ENCODE measurements around the gene CBX7. TPM values are rescaled to one million over a fixed set of nuclear protein-coding genes. Genes with fewer than 3 reads are reported as not detected.
"Not testable (repeated sequence)": the region's sequence is repeated elsewhere in the genome, so short reads cannot be mapped to it uniquely, and the experiment has no call there.

Gene CBX7
- total RNA-seq, 2 donors from 2014 or later = 4.9 to 11.1 TPM

DNA sequence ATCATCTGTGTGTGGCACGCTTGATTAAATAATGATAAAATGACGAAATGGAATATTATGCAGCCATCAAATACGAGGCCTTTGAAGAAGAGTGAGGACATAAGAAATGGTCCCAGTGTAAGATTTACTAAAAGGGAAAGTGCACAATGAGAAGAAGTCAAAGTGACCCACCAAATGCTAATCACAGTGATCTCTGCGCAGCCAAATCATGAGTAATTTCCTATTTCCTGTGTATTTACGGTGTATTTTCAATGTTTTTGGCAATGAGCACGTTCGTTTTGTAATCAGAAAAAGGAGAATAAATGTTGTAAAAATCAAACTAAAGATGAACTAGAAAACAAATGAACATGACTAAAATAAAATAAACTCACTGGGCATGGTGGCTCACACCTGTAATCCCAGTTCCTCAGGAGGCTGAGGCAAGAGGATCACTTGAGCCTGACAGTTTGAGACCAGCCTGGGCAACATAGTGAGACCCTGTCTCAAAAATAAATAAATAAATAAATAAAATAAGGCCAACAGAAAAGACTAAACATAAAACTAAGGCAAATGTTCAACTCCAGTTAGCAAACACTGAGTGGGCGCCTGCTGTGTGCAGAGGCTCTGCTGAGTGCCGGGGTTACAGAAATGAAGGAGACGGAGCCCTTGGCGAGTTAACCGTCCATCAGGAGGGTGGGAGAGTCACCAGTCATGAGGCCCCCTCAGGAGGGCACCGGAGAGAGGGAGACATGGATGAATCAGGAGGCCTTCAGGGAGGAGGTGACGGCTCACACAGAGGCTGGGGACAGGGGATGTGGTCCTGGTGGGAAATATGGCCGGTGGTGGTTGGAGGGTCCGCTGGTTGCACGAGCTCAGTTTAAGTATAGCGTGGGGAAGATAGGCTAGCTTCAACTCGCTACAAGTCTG, 26.0 kb upstream of the CBX7 start:
- Mint-ChIP-seq H3K9me3 (no peaks in the 10 kb centered on the region), H3K4me1 (ENCODE audit: low read depth in 2 of 2) (peaks cover 44 to 46% of the 10 kb centered on the region in 2 donors), H3K27me3 (no peaks in the 10 kb centered on the region), H3K27ac (peak overlapping the region; percentile 19 to 26), H3K4me3 (peak overlapping the region; percentile 57), H3K36me3 (no peaks in the 10 kb centered on the region)
- ATAC-seq (no peak), DNase-seq (ENCODE audit: low spot score) (no peak)

DNA sequence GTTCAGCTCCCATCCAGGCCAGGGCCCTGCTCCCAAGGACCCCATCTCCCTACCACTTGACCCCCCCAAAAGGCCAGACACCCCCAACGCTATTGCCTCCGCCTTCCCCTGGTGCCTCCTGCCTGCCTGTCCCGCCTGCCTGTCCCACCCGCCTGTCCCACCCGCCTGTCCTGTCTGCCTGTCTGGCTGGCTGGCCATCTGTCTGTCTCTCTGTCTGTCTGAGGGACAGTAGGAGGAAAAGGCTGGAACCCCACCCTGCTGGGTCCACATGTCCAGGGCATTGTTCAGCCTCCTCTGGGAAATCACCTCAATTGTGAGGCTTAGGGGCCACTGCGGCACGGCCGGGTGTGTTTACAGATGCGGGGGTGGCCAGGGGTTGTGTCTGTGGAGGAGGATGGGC, 25.3 kb upstream of the CBX7 start:
- DNase-seq (ENCODE audit: low spot score) (no peak), ATAC-seq (no peak)
- Mint-ChIP-seq H3K36me3 (no peaks in the 10 kb centered on the region), H3K4me1 (ENCODE audit: low read depth in 2 of 2) (peaks cover 50% of the 10 kb centered on the region in 2 donors), H3K27ac (peak overlapping the region in 1 of 2 donors; percentile 26), H3K9me3 (no peaks in the 10 kb centered on the region), H3K27me3 (no peaks in the 10 kb centered on the region), H3K4me3 (peak overlapping the region; percentile 57)

DNA sequence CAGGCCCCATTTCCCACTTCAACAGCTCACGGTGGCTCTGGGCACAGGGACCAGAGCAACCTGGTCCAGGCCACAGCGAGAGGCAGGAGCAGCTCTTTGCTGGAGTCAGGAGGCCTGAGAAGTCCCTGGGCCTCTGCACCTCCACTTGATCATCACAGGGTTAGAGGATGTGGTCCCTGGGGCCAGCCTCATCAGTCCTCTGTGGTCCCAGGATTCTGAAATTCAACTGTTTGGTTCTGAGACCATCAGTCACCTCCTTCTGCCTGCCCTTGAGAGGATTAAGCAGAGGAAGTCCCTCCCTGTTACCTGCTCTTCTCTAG, 24.9 kb upstream of the CBX7 start:
- no peak for DNase-seq (ENCODE audit: low spot score)
- Mint-ChIP-seq H3K4me1 (ENCODE audit: low read depth in 2 of 2) (peaks cover 46 to 48% of the 10 kb centered on the region in 2 donors), H3K36me3 (no peaks in the 10 kb centered on the region), H3K27ac (no peak overlapping the region), H3K27me3 (no peaks in the 10 kb centered on the region), H3K4me3 (no peak overlapping the region), H3K9me3 (no peaks in the 10 kb centered on the region)
- no peak for ATAC-seq

DNA sequence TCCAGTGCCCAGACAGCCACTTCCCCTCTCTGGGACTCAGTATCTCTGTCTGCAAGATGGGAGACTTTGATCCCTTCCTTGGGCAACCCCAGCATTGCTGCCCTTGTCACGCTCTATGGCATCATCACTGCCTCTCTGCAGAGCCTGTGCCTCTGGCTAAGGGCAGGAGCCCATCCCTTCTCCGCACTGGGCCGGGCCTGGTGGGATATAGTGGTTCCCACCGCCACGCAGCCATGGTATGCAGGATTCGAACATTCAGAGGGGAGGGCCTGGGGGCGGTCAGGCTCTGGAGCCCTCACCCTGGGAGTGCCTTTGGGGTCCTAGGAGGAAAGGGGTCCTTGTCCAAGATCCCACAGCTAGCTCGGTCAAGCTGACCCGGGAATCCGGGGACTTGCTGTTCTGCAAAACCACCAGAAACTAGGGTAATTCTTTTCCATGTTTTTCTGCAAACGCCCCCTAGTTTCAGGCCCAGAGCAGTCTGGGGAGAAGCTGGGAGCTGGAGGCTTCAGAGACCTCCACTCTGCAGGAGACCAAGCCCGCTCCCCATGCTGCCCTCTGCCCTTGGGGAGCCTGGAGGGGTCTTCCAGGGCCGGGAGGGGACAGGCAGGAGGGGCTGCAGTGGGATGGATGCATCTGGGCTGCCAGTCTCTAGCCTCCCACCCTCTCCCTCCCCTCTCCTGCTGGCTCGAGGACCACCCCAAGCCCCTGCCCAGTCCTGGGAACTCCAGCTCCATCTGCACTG, 24.4 kb upstream of the CBX7 start:
- DNase-seq (ENCODE audit: low spot score) (no peak), ATAC-seq (no peak)
- no peaks in the 10 kb centered on the region for H3K9me3 Mint-ChIP-seq
- H3K4me3 Mint-ChIP-seq = no peak overlapping the region
- H3K27me3 Mint-ChIP-seq = no peaks in the 10 kb centered on the region
- H3K4me1 Mint-ChIP-seq (ENCODE audit: low read depth in 2 of 2) = peaks cover 41 to 50% of the 10 kb centered on the region in 2 donors
- H3K27ac Mint-ChIP-seq = no peak overlapping the region
- H3K36me3 Mint-ChIP-seq = no peaks in the 10 kb centered on the region

DNA sequence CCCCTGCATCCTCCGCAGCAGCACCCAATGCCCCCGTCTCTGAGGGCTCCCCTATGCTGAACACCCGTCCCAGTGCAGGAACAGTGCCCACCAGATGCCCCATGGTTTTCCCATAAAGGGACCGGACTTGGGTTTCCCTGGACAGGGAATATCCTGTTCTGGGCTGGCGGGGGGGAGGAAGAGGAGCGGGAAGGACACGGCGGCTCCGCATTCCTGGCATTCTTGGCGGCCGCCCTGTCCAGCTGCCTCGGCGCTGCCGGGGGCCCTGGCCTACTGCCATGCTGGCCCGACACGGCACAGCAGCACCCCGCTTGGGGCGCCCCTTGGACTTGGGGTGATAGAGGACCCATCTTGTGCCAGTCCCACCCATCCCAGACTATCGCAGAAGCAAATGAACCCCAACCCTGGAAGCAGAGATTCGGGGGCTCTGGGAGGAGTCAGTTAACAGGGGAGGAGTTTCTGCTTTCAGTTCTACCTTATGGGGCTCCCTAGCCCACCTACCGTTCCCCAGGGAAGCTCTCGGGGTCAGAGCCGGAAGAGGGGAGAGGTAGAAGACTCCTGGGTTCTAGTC, 23.7 kb upstream of the CBX7 start:
- no peak overlapping the region for H3K27ac Mint-ChIP-seq
- ATAC-seq (no peak), DNase-seq (ENCODE audit: low spot score) (no peak)
- peaks cover 41 to 52% of the 10 kb centered on the region in 2 donors for H3K4me1 Mint-ChIP-seq (ENCODE audit: low read depth in 2 of 2)
- H3K4me3 Mint-ChIP-seq = no peak overlapping the region
- no peaks in the 10 kb centered on the region for H3K9me3 Mint-ChIP-seq
- no peaks in the 10 kb centered on the region for H3K27me3 Mint-ChIP-seq
- H3K36me3 Mint-ChIP-seq = no peaks in the 10 kb centered on the region

DNA sequence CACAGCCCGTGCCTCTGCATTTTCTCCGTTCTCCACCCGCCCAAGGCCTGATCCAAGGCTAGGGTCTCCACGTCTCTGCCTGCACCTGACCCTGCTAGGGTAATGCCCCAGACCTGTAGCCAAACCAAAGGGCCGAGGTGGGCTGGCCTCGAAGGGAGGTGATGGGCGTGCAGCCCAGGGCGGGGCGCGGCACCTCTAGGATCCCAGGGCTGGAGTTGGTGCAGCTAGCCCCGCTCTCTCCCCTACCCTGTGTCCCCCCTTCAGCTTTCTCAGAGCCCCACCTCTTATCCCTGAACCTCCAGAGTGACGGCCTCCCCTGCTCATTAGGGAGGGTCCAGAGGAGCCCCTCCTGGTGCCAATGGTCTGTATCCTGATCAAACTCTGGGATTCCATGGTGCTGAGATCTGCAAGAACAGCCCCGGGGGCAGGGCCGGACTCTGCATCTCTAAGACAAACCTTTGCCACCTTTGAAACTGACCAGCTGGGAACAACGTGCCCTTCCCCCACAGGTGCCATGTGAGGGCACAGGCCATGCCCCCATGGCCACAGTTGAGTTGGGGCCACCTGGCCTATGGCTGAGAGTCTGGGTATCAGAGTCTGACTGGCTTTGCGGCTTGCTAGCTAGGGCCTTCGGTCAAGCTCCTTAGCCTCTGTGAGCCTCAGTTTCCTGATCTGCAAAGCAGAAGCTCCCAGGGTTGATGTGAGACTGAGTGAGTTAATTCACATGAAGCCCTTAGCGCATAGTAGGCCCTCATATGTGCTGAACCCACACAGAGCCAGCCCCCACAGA, 23.1 kb upstream of the CBX7 start:
- H3K9me3 Mint-ChIP-seq = no peaks in the 10 kb centered on the region
- peaks cover 46 to 55% of the 10 kb centered on the region in 2 donors for H3K4me1 Mint-ChIP-seq (ENCODE audit: low read depth in 2 of 2)
- no peaks in the 10 kb centered on the region for H3K27me3 Mint-ChIP-seq
- no peak overlapping the region for H3K27ac Mint-ChIP-seq
- no peaks in the 10 kb centered on the region for H3K36me3 Mint-ChIP-seq
- DNase-seq (ENCODE audit: low spot score) (no peak), ATAC-seq (no peak)
- H3K4me3 Mint-ChIP-seq = no peak overlapping the region

DNA sequence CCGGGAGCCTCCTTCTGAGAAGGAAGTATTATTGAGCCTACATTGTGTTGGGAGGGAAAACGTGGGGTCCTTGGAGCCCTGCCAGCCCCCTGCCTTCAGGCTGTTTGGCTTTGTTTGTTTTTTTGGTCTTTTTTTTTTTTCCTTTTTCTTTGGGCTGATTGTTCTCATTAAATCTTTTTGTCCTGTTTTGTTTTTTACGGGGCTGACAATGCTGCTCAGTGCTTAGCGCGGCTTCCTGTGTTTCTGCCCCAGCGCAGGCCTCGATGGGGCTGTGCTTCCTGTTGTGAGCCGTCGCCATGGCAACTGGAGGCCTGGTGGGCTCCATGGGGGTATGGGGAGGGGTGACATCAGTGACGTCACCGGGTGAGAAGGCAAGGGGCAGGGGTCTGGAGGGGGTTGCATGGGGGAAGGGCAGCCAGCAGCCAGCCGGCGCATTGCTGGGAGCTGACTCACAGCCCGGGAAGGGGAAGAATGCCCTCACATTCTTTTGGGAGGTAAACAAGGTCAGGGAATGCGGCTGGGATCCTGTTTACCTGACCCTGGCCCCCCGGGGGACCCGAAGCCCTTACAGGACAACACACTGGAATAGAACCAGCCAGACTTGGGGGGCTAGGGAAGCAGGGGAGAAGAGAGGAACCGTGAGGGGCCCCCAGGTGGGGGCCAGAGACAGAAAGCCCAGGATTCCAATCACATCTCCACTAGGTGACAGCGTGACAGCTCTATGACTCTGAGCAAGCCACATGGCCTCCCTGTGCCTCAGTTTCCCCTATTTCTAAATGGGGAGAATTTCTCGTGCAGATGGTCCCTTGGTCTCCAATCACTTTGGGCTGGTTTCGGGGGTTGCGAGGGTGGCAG, 22.2 kb upstream of the CBX7 start:
- no peaks in the 10 kb centered on the region for H3K9me3 Mint-ChIP-seq
- H3K27me3 Mint-ChIP-seq = peaks cover 3% of the 10 kb centered on the region in 2 donors
- peaks cover 46 to 55% of the 10 kb centered on the region in 2 donors for H3K4me1 Mint-ChIP-seq (ENCODE audit: low read depth in 2 of 2)

DNA sequence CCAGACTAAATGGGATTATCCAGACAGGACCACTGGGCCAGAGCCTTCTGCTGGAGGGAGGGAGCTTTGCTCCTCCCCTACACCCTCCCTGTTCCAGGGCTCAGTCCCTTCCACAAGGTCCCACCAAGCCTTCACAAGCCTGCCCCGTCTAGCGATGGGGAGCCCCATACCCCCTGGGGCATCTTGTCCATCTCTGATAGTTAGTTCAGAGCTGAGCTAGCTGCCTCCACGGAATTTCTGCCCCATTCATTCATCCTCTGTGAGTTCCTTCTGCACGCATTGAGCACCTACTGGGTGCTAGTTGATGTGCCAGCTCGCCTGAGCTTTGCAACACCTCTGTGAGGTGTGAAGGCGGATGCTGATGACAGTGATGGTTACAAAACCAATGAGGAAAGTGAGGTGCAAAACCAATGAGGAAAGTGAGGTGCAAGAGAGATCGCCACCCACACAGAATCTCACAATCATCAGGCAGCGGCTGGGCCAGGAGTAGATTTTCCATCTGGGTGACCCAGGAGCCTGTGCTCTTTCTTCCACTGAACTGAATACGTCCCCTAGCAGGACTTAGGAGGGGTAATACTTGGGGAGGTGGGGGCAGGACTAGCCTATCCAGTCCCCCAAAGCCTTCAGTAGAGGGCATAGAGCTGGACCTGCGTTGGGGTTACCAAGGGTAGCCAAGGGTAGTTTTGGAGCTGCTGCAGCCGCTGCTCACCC, 21.5 kb upstream of the CBX7 start:
- Mint-ChIP-seq H3K9me3 (no peaks in the 10 kb centered on the region), H3K36me3 (no peaks in the 10 kb centered on the region), H3K27me3 (peaks cover 7% of the 10 kb centered on the region in 2 donors), H3K27ac (peak overlapping the region; percentile 71 to 88), H3K4me3 (peak overlapping the region; percentile 79), H3K4me1 (ENCODE audit: low read depth in 2 of 2) (peaks cover 39 to 47% of the 10 kb centered on the region in 2 donors)
- peak; percentile 85 for DNase-seq (ENCODE audit: low spot score)
- peak; percentile 72 to 81 for ATAC-seq

More for the DNA sequence above, 22.2 kb upstream of the CBX7 start:
- no peak for DNase-seq (ENCODE audit: low spot score)
- Mint-ChIP-seq H3K36me3 (no peaks in the 10 kb centered on the region), H3K4me3 (peak overlapping the region; percentile 79), H3K27ac (peak overlapping the region; percentile 71 to 88)
- peak; percentile 40 to 48 for ATAC-seq

DNA sequence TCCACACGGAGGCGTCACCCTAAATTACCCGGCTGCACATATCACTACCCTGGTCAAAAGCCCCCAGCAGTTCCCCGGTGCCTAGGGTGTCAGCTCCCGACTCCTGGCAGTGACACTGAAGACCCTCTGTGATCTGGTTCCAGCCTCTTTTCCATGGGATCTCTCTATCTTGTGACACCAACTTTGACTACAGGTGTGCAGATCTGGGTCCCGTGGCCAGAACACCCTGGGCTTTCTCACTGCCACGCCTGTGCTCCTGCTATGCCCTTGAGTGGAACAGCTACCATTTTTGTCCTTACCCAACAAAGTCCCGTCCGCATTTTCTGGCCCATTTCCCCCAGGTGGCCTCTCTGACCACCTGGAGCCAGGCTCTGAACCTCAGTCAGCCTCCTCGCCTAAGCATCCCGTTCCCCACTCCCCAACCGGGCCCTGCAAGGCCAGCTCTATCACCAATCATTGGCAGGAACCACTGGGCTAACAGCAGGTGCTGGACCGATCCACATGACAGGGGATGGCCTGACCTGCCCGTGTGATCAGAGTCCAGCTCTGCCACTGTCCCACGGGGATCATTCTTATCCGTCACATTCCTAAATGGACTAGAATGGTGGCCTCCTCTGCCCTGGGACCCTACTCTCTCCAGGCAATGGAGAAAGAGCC, 20.7 kb upstream of the CBX7 start:
- ATAC-seq (no peak), DNase-seq (ENCODE audit: low spot score) (no peak)
- peaks cover 7% of the 10 kb centered on the region in 2 donors for H3K27me3 Mint-ChIP-seq
- H3K36me3 Mint-ChIP-seq = no peaks in the 10 kb centered on the region
- H3K9me3 Mint-ChIP-seq = no peaks in the 10 kb centered on the region
- peak overlapping the region; percentile 71 to 88 for H3K27ac Mint-ChIP-seq
- H3K4me1 Mint-ChIP-seq (ENCODE audit: low read depth in 2 of 2) = peaks cover 31 to 42% of the 10 kb centered on the region in 2 donors
- peak overlapping the region; percentile 79 for H3K4me3 Mint-ChIP-seq

DNA sequence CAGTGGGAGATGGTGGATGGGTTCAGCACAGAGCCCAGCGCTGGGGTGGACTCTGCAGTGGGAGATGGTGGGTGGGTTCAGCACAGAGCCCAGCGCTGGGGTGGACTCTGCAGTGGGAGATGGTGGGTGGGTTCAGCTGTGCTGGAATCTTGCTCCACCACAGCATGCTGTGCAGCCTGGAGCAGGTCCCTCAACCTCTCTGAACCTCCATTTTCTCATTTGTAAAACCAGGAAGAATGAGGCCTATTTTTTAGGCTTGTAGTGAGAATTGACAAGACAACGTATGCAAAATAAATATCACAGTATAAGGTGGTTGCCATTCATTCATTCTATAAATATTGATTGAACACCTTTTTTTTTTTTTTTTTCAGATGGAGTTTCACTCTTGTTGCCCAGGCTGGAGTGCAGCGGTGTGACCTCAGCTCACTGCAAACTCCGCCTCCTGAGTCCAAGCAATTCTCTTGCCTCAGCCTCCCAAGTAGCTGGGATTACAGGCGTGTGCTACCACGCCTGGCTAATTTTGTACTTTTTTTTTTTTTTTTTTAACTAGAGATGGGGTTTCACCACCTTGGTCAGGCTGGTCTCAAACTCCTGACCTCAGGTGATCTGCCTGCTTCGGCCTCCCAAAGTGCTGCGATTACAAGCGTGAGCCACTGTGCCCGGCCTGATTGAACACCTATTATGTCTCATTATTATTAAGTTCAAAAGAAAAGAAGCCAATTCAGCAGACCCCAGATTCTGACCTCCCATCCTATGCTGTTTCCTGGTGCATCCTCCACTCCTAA, 20.0 kb upstream of the CBX7 start:
- not testable (repeated sequence) for H3K27me3 Mint-ChIP-seq; ATAC-seq; H3K9me3 Mint-ChIP-seq; H3K36me3 Mint-ChIP-seq; H3K27ac Mint-ChIP-seq; DNase-seq (ENCODE audit: low spot score)
- Mint-ChIP-seq H3K4me1 (ENCODE audit: low read depth in 2 of 2) (peaks cover 27 to 35% of the 10 kb centered on the region in 2 donors), H3K4me3 (peak overlapping the region; percentile 79)

DNA sequence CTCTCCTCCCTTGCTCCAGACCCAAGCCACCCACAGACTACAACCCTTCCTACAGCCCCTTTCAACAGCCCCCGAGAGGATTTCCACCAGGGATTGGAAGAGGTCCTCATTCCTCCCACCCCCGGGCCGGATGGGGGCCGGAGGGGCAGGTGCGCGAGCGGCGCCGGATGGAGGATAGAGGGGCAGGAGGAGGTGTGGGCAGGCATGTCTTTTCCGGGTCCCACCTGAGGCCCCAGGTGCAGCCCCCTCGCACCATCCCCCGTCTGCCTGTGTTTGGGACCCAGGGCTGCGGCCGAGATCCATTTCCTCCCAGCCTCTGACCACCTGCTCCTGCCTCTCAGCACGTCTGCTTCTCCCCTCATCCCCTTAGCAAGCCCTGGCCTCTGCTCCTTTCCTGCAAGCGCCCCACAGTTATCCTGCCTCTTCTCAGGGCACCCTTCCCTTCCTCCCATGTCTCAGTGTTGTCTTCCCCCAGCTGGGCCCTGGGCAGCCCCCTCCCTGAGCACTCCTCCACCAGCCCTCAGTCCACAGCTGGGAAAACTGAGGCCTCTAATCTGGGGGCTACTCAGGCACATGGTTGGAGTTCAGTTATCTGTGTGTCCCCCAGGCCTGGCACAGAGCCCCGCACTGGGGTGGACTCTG, 19.3 kb upstream of the CBX7 start:
- no peaks in the 10 kb centered on the region for H3K36me3 Mint-ChIP-seq
- no peak for ATAC-seq
- no peaks in the 10 kb centered on the region for H3K9me3 Mint-ChIP-seq
- H3K27me3 Mint-ChIP-seq = peaks cover 7% of the 10 kb centered on the region in 2 donors
- H3K4me1 Mint-ChIP-seq (ENCODE audit: low read depth in 2 of 2) = peaks cover 27 to 32% of the 10 kb centered on the region in 2 donors
- DNase-seq (ENCODE audit: low spot score) = no peak
- H3K4me3 Mint-ChIP-seq = no peak overlapping the region
- no peak overlapping the region for H3K27ac Mint-ChIP-seq

Data from natural killer cell treated with Interleukin-12 subunit alpha and Interleukin-12 subunit beta and Interleukin-15 and Interleukin-18, amount 100 ng/mL, for 72 hours (primary cell).